Measurements from ENCODE around the gene MOBP. TPM values are rescaled to one million over a fixed set of nuclear protein-coding genes. Genes with fewer than 3 reads are reported as not detected.

MOBP gene
- total RNA-seq, 1 donor from 2014 or later, result not detected

- ATAC-seq, result no peak
Observed at GRCh38 chr3:39478226-39478625, 10.7 kb downstream of the MOBP start.

GRCh38 chr3:39479701-39480414, 12.4 kb downstream of the MOBP start:
- DNase-seq (ENCODE audit: missing footprints), result no peak
- ATAC-seq, result no peak
- intact Hi-C loops (cut with DNase I), result no loop called here

More at GRCh38 chr3:39478226-39478625, 10.7 kb downstream of the MOBP start:
- intact Hi-C loops (cut with DNase I), result no loop called here
- DNase-seq (ENCODE audit: missing footprints), result no peak

GRCh38 chr3:39485547-39485946, 18.1 kb downstream of the MOBP start:
- intact Hi-C loops (cut with DNase I), result no loop called here
- DNase-seq (ENCODE audit: missing footprints), result no peak
- ATAC-seq, result no peak

GRCh38 chr3:39491014-39491413, 23.5 kb downstream of the MOBP start:
- DNase-seq (ENCODE audit: missing footprints) (no peak), ATAC-seq (no peak)
- intact Hi-C loops (cut with DNase I), result no loop called here

- ATAC-seq (no peak), DNase-seq (ENCODE audit: missing footprints) (no peak)
- intact Hi-C loops (cut with DNase I), result no loop called here
Observed at GRCh38 chr3:39491733-39492350, 24.4 kb downstream of the MOBP start.

GRCh38 chr3:39494781-39495180, 27.3 kb downstream of the MOBP start:
- intact Hi-C loops (cut with DNase I), result no loop called here

GRCh38 chr3:39497753-39498152, 30.3 kb downstream of the MOBP start:
- no peak for ATAC-seq
- intact Hi-C loops (cut with DNase I), result loop anchor here (2.0 kb wide), 2 partner anchors 49 to 81 kb away; no protein-coding TSS in a partner anchor

More at GRCh38 chr3:39494781-39495180, 27.3 kb downstream of the MOBP start:
- ATAC-seq (no peak), DNase-seq (ENCODE audit: missing footprints) (no peak)

GRCh38 chr3:39499651-39500273, 32.3 kb downstream of the MOBP start:
- ATAC-seq, result no peak
- intact Hi-C loops (cut with DNase I), result loop anchor here (2.0 kb wide), 2 partner anchors 51 to 83 kb away; no protein-coding TSS in a partner anchor
- no peak for DNase-seq (ENCODE audit: missing footprints)

More at GRCh38 chr3:39497753-39498152, 30.3 kb downstream of the MOBP start:
- DNase-seq (ENCODE audit: missing footprints), result no peak

- intact Hi-C loops (cut with DNase I), result no loop called here
- DNase-seq (ENCODE audit: missing footprints), result no peak
- no peak for ATAC-seq
Observed at GRCh38 chr3:39501059-39501458, 33.6 kb downstream of the MOBP start.

- peak; percentile 39 for DNase-seq (ENCODE audit: missing footprints)
- ATAC-seq, result no peak
- intact Hi-C loops (cut with DNase I), result no loop called here
Observed at GRCh38 chr3:39501968-39502837, 34.7 kb downstream of the MOBP start.

- intact Hi-C loops (cut with DNase I), result no loop called here
- no peak for ATAC-seq
- DNase-seq (ENCODE audit: missing footprints), result no peak
Observed at GRCh38 chr3:39502838-39503145, 35.3 kb downstream of the MOBP start.

- ATAC-seq (peak; percentile 23), DNase-seq (ENCODE audit: missing footprints) (no peak)
- intact Hi-C loops (cut with DNase I), result no loop called here
Observed at GRCh38 chr3:39505866-39506742, 38.6 kb downstream of the MOBP start.

- ATAC-seq (no peak), DNase-seq (ENCODE audit: missing footprints) (no peak)
- intact Hi-C loops (cut with DNase I), result no loop called here
Observed at GRCh38 chr3:39506863-39507262, 39.4 kb downstream of the MOBP start.

- DNase-seq (ENCODE audit: missing footprints), result no peak
- intact Hi-C loops (cut with DNase I), result no loop called here
- ATAC-seq, result no peak
Observed at GRCh38 chr3:39513791-39514369, 46.4 kb downstream of the MOBP start.

- no peak for DNase-seq (ENCODE audit: missing footprints)
- intact Hi-C loops (cut with DNase I), result no loop called here
- ATAC-seq, result no peak
Observed at GRCh38 chr3:39515681-39516441, 48.4 kb downstream of the MOBP start.

- DNase-seq (ENCODE audit: missing footprints) (no peak), ATAC-seq (no peak)
- intact Hi-C loops (cut with DNase I), result no loop called here
Observed at GRCh38 chr3:39519103-39519502, 51.6 kb downstream of the MOBP start.

GRCh38 chr3:39519554-39520288, 52.2 kb downstream of the MOBP start:
- intact Hi-C loops (cut with DNase I), result no loop called here
- ATAC-seq, result no peak
- DNase-seq (ENCODE audit: missing footprints), result no peak
